Measurements from ENCODE around the gene CA4.
"Not testable (repeated sequence)": the region's sequence is repeated elsewhere in the genome, so short reads cannot be mapped to it uniquely, and the experiment has no call there.

CA4 gene

GRCh38 chr17:60178180-60178579 is 28.4 kb downstream of the CA4 start:
- not testable (repeated sequence) for DNase-seq

GRCh38 chr17:60180380-60180779 is 30.6 kb downstream of the CA4 start:
- DNase-seq: not testable (repeated sequence)

GRCh38 chr17:60186372-60186771 is 36.6 kb downstream of the CA4 start:
- DNase-seq: not testable (repeated sequence)

- DNase-seq: not testable (repeated sequence)
These were observed 37.3 kb downstream of the CA4 start for GRCh38 chr17:60186846-60187745.

- DNase-seq: no peak
These were observed 39.0 kb downstream of the CA4 start for GRCh38 chr17:60188759-60189158.

GRCh38 chr17:60190032-60190431 is 40.3 kb downstream of the CA4 start:
- DNase-seq: not testable (repeated sequence)

- not testable (repeated sequence) for DNase-seq
These were observed 43.3 kb downstream of the CA4 start for GRCh38 chr17:60193032-60193431.

- no peak for DNase-seq
These were observed 43.7 kb downstream of the CA4 start for GRCh38 chr17:60193482-60193881.

GRCh38 chr17:60194141-60194540 is 44.4 kb downstream of the CA4 start:
- DNase-seq: not testable (repeated sequence)

GRCh38 chr17:60198630-60199029 is 48.9 kb downstream of the CA4 start:
- DNase-seq: not testable (repeated sequence)

GRCh38 chr17:60205782-60206181 is 56.0 kb downstream of the CA4 start:
- DNase-seq: not testable (repeated sequence)

GRCh38 chr17:60208302-60208701 is 58.5 kb downstream of the CA4 start:
- not testable (repeated sequence) for DNase-seq
